Glutamatergic neuron (in vitro differentiated cells): ENCODE measurements around the gene ZYG11B. TPM values are rescaled to one million over a fixed set of nuclear protein-coding genes. Genes with fewer than 3 reads are reported as not detected.

Experiments
- DNase-seq: peaks from one replicate; pipeline ENCODE4 v3.0.0; 2022
- H3K27ac Mint-ChIP-seq: one replicate; pipeline ENCODE4 v1.8.0; 2020; ENCODE audit warnings: mild to moderate bottlenecking, mixed read lengths, inconsistent platforms; ENCODE audit not compliant: unreplicated experiment
- H3K27me3 Mint-ChIP-seq: one replicate; pipeline ENCODE4 v1.8.0; 2020; ENCODE audit warnings: mild to moderate bottlenecking, moderate library complexity, mixed read lengths, inconsistent platforms; ENCODE audit not compliant: unreplicated experiment
- H3K36me3 Mint-ChIP-seq: one replicate; pipeline ENCODE4 v1.8.0; 2020; ENCODE audit warnings: mild to moderate bottlenecking, mixed read lengths, inconsistent platforms; ENCODE audit not compliant: unreplicated experiment
- H3K4me1 Mint-ChIP-seq: one replicate; pipeline ENCODE4 v1.8.0; 2020; ENCODE audit warnings: mild to moderate bottlenecking, low read depth, mixed read lengths, inconsistent platforms; ENCODE audit not compliant: unreplicated experiment
- H3K4me3 Mint-ChIP-seq: one replicate; pipeline ENCODE4 v1.8.0; 2020; ENCODE audit warnings: mild to moderate bottlenecking, mixed read lengths, inconsistent platforms; ENCODE audit not compliant: unreplicated experiment
- H3K9me3 Mint-ChIP-seq: one replicate; pipeline ENCODE4 v1.8.0; 2020; ENCODE audit warnings: mild to moderate bottlenecking, moderate library complexity, mixed read lengths, inconsistent platforms; ENCODE audit not compliant: unreplicated experiment
- CTCF ChIP-seq: fragments of 200-600 bp; sonication (generic); IDR thresholded peaks from one replicate; pipeline ENCODE4 v1.5.0; 2021; ENCODE audit not compliant: partially characterized antibody, unreplicated experiment
- total RNA-seq: library from RNA; stranded (reverse); fragmentation: NEBNext Ultra II Directional; extraction: Animal tissue kit (Norgen Biotek cat#: 25700); gene quantifications from one replicate; pipeline ENCODE4 v1.2.1, GENCODE V29; 2021; ENCODE audit not compliant: unreplicated experiment

ZYG11B gene
- total RNA-seq, 1 donor from 2014 or later, result 47.2 TPM

DNA sequence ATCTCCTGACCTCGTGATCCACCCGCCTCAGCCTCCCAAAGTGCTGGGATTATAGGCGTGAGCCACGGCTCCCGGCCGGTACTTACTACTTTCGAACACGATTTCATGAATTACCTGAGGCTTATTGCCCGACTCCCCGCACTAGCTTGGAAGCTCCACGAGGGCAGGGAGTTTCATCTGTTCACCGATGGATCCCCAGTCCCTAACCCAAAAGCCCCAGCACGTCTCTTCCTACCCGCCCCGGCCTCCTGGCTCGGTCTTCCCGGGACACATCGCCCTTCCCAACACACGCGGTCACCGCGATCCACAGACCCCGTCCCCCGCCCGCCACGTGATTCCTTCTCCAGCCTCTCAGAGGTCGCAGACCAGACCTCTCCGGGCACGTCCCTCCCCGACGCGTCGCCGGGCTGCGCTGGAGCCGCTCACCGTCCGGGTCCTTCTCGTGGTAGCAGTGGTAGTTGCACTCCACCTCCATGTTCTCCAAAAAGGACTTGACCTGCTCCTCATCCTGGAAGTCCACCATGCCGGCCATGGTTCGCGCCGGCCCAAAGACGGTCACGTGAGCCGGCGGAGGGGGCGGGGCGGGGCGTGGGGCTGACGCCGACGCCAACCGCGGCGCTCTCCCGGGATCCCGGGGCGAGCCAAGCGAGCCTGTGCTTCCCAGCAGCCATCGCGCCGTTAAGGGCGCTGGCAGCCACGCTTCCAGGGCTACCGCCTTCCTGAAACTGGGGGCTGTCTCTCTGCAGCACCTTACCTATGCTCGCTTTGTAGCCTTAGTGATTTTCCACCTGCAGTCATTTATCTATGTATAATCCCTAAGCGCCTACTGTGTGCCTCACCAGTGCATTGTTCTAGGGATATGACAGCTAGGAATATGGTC lies 28.2 kb upstream of the ZYG11B start, which contains the start of gene COA7:
COA7 (minus strand) TSS at position 553 of the 880 bp plus-strand sequence; CDS start at position 532, 21 bp downstream.
- H3K27ac Mint-ChIP-seq, result peak within 1 kb of the TSS; percentile 92
- peaks cover 6% of the 10 kb centered on the region for H3K27me3 Mint-ChIP-seq
- peak within 1 kb of the TSS; percentile 94 for H3K4me3 Mint-ChIP-seq
- H3K9me3 Mint-ChIP-seq, result peaks cover 6% of the 10 kb centered on the region
- TF ChIP-seq CTCF, result no peak
- H3K36me3 Mint-ChIP-seq, result no peaks in the 10 kb centered on the region
- H3K4me1 Mint-ChIP-seq, result peaks cover 10% of the 10 kb centered on the region
- DNase-seq, result peak; percentile 91

DNA sequence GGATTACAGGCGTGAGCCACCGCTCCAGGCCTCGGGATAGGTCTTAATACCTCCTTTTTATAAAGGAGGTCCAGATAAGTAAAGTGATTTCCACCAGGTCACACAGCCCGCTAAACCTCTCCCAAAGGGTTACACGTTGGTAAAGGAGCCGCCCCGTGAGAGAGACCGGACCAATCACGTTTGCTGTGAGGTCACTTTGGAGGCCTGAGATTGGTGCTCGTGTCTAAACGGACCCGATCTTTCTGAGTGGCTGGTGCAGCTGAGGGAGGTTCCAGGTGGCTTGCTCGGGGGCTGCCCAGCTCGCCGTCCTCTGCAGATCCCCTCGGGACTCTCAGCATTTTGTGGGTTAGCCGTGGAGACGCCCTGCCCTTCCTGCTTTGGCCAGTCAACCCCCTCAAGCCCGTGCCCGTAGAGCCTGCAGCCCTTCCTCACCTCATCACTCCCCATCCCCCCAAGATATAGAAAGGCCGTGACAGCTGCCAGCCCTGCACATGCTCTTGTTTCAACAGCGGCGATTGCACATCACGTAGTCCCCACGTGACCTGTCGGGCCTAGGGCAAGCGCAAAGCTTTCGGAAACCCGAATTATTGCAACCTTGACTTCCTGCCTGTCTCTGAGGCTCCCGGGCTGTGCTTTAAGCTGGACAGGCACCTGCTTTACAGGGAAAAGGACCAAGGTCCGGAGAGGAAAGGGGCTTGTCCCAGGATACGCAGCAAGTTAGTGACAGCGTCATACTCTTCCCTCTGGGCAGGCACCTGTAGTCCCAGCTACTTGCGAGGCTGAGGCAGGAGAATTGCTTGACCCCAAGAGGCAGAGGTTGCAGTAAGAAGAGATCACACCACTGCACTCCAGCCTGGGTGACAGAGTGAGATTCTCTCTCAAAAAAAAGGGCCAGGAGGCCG lies 23.1 kb upstream of the ZYG11B start:
- TF ChIP-seq CTCF, result no peak
- peak overlapping the region; percentile 95 for H3K4me3 Mint-ChIP-seq
- H3K27me3 Mint-ChIP-seq, result peaks cover 8% of the 10 kb centered on the region
- H3K9me3 Mint-ChIP-seq, result peaks cover 7% of the 10 kb centered on the region
- H3K27ac Mint-ChIP-seq, result peak overlapping the region; percentile 99
- H3K36me3 Mint-ChIP-seq, result no peaks in the 10 kb centered on the region
- peak; percentile 87 for DNase-seq
- peaks cover 12% of the 10 kb centered on the region for H3K4me1 Mint-ChIP-seq

- Mint-ChIP-seq H3K4me3 (no peak overlapping the region), H3K9me3 (peaks cover 6% of the 10 kb centered on the region), H3K4me1 (peaks cover 12% of the 10 kb centered on the region), H3K27me3 (peaks cover 4% of the 10 kb centered on the region), H3K27ac (no peak overlapping the region), H3K36me3 (no peaks in the 10 kb centered on the region)
- no peak for TF ChIP-seq CTCF
- no peak for DNase-seq
Measured at GRCh38 chr1:52706136-52706670, 20.1 kb upstream of the ZYG11B start.

DNA sequence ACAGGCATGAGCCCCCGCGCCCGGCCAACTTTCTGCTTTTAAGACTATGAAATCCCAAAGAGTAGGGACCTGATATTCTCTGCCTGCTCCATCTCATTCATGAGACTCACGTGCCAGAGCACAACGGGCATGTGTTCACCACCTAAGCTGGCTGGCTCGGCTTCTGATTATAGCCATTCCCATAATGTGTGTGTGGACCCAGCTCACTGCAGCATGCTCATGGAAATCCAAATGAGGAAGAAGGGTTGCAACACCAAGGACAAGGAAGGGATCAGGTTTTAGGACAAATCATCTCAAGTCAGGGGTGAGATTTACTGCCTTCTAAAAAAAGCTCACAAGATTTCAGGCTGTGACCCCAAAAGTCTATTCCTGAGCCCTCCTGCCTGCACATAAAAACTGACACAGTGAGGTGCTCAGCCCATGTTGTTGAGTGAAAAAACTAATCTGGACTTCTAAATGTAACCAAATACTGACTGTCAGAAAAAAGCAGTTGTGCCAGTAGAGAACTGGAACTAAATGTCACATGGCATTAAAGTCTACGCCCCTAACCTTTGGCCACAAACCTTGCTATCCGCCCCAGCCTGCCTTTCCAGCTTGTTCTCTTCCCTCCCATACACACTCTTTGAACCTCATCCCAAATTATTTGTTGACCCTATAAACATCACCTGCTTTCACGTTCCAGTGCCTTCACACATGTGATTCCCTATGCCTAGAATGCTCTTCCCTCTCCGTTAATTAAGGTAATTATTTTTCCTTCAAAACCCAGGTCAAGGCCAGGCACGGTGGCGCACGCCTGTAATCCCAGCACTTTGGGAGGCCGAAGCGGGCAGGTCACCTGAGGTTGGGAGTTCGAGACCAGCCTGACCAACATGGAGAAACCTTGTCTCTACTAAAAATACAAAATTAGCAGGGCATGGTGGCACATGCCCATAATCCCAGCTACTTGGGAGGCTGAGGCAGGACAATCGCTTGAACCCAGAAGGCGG lies 19.0 kb upstream of the ZYG11B start:
- TF ChIP-seq CTCF, result no peak
- Mint-ChIP-seq H3K4me1 (peaks cover 10% of the 10 kb centered on the region), H3K27me3 (peaks cover 4% of the 10 kb centered on the region), H3K27ac (no peak overlapping the region), H3K4me3 (no peak overlapping the region), H3K9me3 (peaks cover 6% of the 10 kb centered on the region), H3K36me3 (no peaks in the 10 kb centered on the region)
- DNase-seq, result no peak
